Measurements from ENCODE around the gene MACROD2. TPM values are rescaled to one million over a fixed set of nuclear protein-coding genes. Genes with fewer than 3 reads are reported as not detected.

Gene MACROD2
- total RNA-seq, 1 donor from 2014 or later: 2.4 TPM

GRCh38 chr20:15146948-15147347 is 1151.6 kb downstream of the MACROD2 start:
- peaks cover 2% of the 10 kb centered on the region for H3K36me3 Mint-ChIP-seq (ENCODE audit: low read depth, unreplicated experiment)
- H3K4me2 ChIP-seq (ENCODE audit: low read length): no peak overlapping the region
- H3K79me2 ChIP-seq (ENCODE audit: insufficient read depth, low read length): no peaks in the 10 kb centered on the region
- no peak overlapping the region for H3K4me3 ChIP-seq (ENCODE audit: insufficient read depth, low read depth, low read length)
- DNase-seq (ENCODE audit: low read depth): no peak
- no peak overlapping the region for H3K4me3 Mint-ChIP-seq (ENCODE audit: unreplicated experiment)
- FAIRE-seq: no peak
- H2AFZ ChIP-seq (ENCODE audit: low read depth, low read length): no peak overlapping the region
- no peaks in the 10 kb centered on the region for H3K27me3 ChIP-seq (ENCODE audit: insufficient read depth, low read length)
- H3K4me1 Mint-ChIP-seq (ENCODE audit: low read depth, unreplicated experiment): no peaks in the 10 kb centered on the region
- no peaks in the 10 kb centered on the region for H4K20me1 ChIP-seq (ENCODE audit: insufficient read depth, low read length)
- H3K9me3 Mint-ChIP-seq (ENCODE audit: unreplicated experiment): peaks cover 10% of the 10 kb centered on the region
- H3K9ac ChIP-seq (ENCODE audit: low read length): no peak overlapping the region
- no peak overlapping the region for H3K27ac ChIP-seq (ENCODE audit: low read depth, low read length)
- no peaks in the 10 kb centered on the region for H3K9me3 ChIP-seq (ENCODE audit: insufficient read depth, low read depth, low read length)
- H3K4me1 ChIP-seq (ENCODE audit: insufficient read depth, low read length): no peaks in the 10 kb centered on the region
- H3K27ac Mint-ChIP-seq (ENCODE audit: unreplicated experiment): no peak overlapping the region
- TF ChIP-seq, protein P1, sequence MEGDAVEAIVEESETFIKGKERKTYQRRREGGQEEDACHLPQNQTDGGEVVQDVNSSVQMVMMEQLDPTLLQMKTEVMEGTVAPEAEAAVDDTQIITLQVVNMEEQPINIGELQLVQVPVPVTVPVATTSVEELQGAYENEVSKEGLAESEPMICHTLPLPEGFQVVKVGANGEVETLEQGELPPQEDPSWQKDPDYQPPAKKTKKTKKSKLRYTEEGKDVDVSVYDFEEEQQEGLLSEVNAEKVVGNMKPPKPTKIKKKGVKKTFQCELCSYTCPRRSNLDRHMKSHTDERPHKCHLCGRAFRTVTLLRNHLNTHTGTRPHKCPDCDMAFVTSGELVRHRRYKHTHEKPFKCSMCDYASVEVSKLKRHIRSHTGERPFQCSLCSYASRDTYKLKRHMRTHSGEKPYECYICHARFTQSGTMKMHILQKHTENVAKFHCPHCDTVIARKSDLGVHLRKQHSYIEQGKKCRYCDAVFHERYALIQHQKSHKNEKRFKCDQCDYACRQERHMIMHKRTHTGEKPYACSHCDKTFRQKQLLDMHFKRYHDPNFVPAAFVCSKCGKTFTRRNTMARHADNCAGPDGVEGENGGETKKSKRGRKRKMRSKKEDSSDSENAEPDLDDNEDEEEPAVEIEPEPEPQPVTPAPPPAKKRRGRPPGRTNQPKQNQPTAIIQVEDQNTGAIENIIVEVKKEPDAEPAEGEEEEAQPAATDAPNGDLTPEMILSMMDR (IDR thresholded peaks at IDR 0.05; ENCODE audit: insufficient read depth, low read depth, low read length): no peak
- TF ChIP-seq EZH2 (IDR thresholded peaks at IDR 0.05; ENCODE audit: insufficient read depth, low read length): no peak
- H3K36me3 ChIP-seq (ENCODE audit: insufficient read depth, low read length): no peaks in the 10 kb centered on the region
- H3K27me3 Mint-ChIP-seq (ENCODE audit: low read depth, unreplicated experiment): no peaks in the 10 kb centered on the region

DNA sequence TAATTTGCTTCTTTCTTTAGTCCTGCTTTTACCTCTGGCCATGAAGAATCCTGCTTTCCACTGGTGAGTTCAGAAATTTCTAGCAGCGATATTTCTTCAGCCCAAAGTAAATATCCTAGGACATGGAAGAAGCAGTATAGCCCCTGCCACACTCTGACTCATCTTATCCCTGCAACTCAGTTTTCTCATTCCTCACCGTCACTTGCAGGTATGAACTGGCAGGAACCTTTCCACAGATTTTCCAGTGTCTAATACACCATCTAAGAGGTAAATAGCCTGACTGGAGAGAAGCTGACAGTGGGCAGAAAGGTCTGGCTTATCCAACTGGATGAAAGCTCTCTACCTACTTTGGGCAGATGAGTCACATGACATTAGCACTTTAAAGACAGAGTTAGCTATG is 1158.8 kb downstream of the MACROD2 start:
- Histone ChIP-seq H3K9me3 (ENCODE audit: insufficient read depth, low read depth, low read length) (no peaks in the 10 kb centered on the region), H3K4me1 (ENCODE audit: insufficient read depth, low read length) (no peaks in the 10 kb centered on the region), H3K4me2 (ENCODE audit: low read length) (no peak overlapping the region), H4K20me1 (ENCODE audit: insufficient read depth, low read length) (no peaks in the 10 kb centered on the region), H3K27ac (ENCODE audit: low read depth, low read length) (no peak overlapping the region), H3K36me3 (ENCODE audit: insufficient read depth, low read length) (no peaks in the 10 kb centered on the region), H3K4me3 (ENCODE audit: insufficient read depth, low read depth, low read length) (no peak overlapping the region), H3K27me3 (ENCODE audit: insufficient read depth, low read length) (no peaks in the 10 kb centered on the region), H2AFZ (ENCODE audit: low read depth, low read length) (no peak overlapping the region), H3K79me2 (ENCODE audit: insufficient read depth, low read length) (no peaks in the 10 kb centered on the region), H3K9ac (ENCODE audit: low read length) (no peak overlapping the region)
- no peak for TF ChIP-seq EZH2 (IDR thresholded peaks at IDR 0.05; ENCODE audit: insufficient read depth, low read length)
- TF ChIP-seq, protein P1 (IDR thresholded peaks at IDR 0.05; ENCODE audit: insufficient read depth, low read depth, low read length): no peak
- DNase-seq (ENCODE audit: low read depth): no peak
- Mint-ChIP-seq H3K4me1 (ENCODE audit: low read depth, unreplicated experiment) (peaks cover 6% of the 10 kb centered on the region), H3K9me3 (ENCODE audit: unreplicated experiment) (peaks cover 11% of the 10 kb centered on the region), H3K4me3 (ENCODE audit: unreplicated experiment) (no peak overlapping the region), H3K36me3 (ENCODE audit: low read depth, unreplicated experiment) (peaks cover 3% of the 10 kb centered on the region), H3K27ac (ENCODE audit: unreplicated experiment) (no peak overlapping the region), H3K27me3 (ENCODE audit: low read depth, unreplicated experiment) (no peaks in the 10 kb centered on the region)
- no peak for FAIRE-seq

DNA sequence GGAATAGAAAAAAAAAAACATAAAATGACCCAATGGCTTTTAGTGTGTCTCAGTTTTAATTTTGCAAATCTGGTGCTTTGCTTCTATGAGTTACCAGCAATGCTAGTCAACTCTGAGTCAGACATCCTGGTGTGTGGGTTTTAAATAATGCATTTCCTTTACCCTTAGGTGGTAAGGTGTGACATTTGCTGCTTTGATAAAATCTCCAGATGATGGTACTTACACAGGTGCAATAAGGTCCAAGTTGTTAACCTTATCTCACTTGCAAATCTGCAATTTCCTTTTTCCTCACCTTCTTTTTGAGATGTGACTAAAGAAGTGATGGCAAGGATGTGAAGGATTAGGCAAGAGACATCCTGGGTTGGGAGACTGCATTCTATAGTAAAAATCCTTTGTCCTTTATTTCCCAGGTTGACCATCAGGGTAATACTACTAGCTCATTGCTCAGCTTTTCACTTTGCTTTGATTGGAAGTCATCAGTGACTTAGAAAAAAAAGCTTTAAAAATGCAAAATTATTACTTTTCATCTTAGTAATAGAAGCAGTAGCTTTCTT is 1160.6 kb downstream of the MACROD2 start:
- H3K4me2 ChIP-seq (ENCODE audit: low read length): no peak overlapping the region
- DNase-seq (ENCODE audit: low read depth) (no peak), FAIRE-seq (no peak)
- TF ChIP-seq EZH2 (IDR thresholded peaks at IDR 0.05; ENCODE audit: insufficient read depth, low read length): no peak
- TF ChIP-seq, protein P1 (IDR thresholded peaks at IDR 0.05; ENCODE audit: insufficient read depth, low read depth, low read length): no peak
- H3K9ac ChIP-seq (ENCODE audit: low read length): no peak overlapping the region
- no peaks in the 10 kb centered on the region for H3K36me3 ChIP-seq (ENCODE audit: insufficient read depth, low read length)
- H2AFZ ChIP-seq (ENCODE audit: low read depth, low read length): no peak overlapping the region
- no peaks in the 10 kb centered on the region for H4K20me1 ChIP-seq (ENCODE audit: insufficient read depth, low read length)
- no peaks in the 10 kb centered on the region for H3K9me3 ChIP-seq (ENCODE audit: insufficient read depth, low read depth, low read length)
- H3K27ac ChIP-seq (ENCODE audit: low read depth, low read length): no peak overlapping the region
- no peaks in the 10 kb centered on the region for H3K27me3 ChIP-seq (ENCODE audit: insufficient read depth, low read length)
- H3K27ac Mint-ChIP-seq (ENCODE audit: unreplicated experiment): no peak overlapping the region
- H3K27me3 Mint-ChIP-seq (ENCODE audit: low read depth, unreplicated experiment): no peaks in the 10 kb centered on the region
- H3K4me1 ChIP-seq (ENCODE audit: insufficient read depth, low read length): no peaks in the 10 kb centered on the region
- H3K4me3 Mint-ChIP-seq (ENCODE audit: unreplicated experiment): no peak overlapping the region
- peaks cover 7% of the 10 kb centered on the region for H3K9me3 Mint-ChIP-seq (ENCODE audit: unreplicated experiment)
- H3K36me3 Mint-ChIP-seq (ENCODE audit: low read depth, unreplicated experiment): peaks cover 3% of the 10 kb centered on the region
- no peaks in the 10 kb centered on the region for H3K79me2 ChIP-seq (ENCODE audit: insufficient read depth, low read length)
- H3K4me3 ChIP-seq (ENCODE audit: insufficient read depth, low read depth, low read length): no peak overlapping the region
- H3K4me1 Mint-ChIP-seq (ENCODE audit: low read depth, unreplicated experiment): peaks cover 6% of the 10 kb centered on the region
